ENCODE data around the gene IL1RAPL2. TPM values are rescaled to one million over a fixed set of nuclear protein-coding genes. Genes with fewer than 3 reads are reported as not detected.

IL1RAPL2 gene
- total and polyA plus RNA-seq, 2 donors (not counting 3 experiments of a cell fraction or from before 2014, with no cell fraction given), result not detected

DNA sequence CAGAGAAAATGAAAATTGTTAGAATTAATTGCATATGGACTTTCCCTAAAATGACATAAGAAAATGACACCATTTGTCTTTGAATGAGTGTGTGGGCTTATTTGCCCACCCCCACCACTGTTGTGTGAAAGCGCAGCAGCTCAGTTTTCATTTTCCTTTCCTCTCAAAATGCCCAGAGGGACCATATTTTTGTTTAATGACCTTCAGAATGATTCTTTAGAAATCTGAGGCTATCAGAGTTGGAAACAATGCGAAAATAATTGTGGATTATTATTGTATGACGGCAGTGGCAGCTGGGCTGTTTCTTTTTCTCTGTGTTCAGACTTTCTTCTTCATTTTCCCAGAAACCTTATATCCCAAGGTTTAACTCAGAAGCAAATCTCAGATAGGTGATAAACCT is 699.1 kb downstream of the IL1RAPL2 start:
- Histone ChIP-seq H4K20me1 (replicated peaks; ENCODE audit: control insufficient read depth, extremely low read depth, insufficient read depth, low read length) (no peaks in the 10 kb centered on the region), H3K79me2 (ENCODE audit: control insufficient read depth, insufficient read depth, low read length) (no peaks in the 10 kb centered on the region), H3K4me2 (ENCODE audit: insufficient read depth, low read length) (no peak overlapping the region), H3K9ac (replicated peaks; ENCODE audit: extremely low read depth, insufficient read depth, low read length) (no peak overlapping the region), H3K4me3 (replicated peaks in 1 of 3; ENCODE audit: insufficient read depth in 1 of 3, low read depth in 1 of 3, low read length in 3 of 3) (no peak overlapping the region), H3K9me1 (replicated peaks; ENCODE audit: control insufficient read depth, extremely low read depth, insufficient read depth, low read length) (no peaks in the 10 kb centered on the region), H3K9me3 (replicated peaks; ENCODE audit: control insufficient read depth, insufficient read depth, low read length) (no peaks in the 10 kb centered on the region), H3K36me3 (ENCODE audit: control insufficient read depth in 2 of 2, extremely low read depth in 1 of 2, insufficient read depth in 2 of 2, low read length in 2 of 2) (no peaks in the 10 kb centered on the region), H2AFZ (ENCODE audit: low read depth, low read length) (no peak overlapping the region), H3K4me1 (ENCODE audit: control insufficient read depth, extremely low read depth, insufficient read depth, low read length) (no peaks in the 10 kb centered on the region), H3K27ac (ENCODE audit: insufficient read depth, low read depth, low read length) (no peak overlapping the region), H3K27me3 (ENCODE audit: control insufficient read depth in 2 of 2, insufficient read depth in 2 of 2, low read length in 2 of 2) (no peaks in the 10 kb centered on the region)
- dilution Hi-C loops (cut with MboI; ENCODE audit: extremely low pct_ligation_motif_present, low sequenced_read_pairs) (no loop called here), intact Hi-C loops (cut with micrococcal nuclease) (no loop called here)
- TF ChIP-seq MYC (IDR thresholded peaks at IDR 0.05; ENCODE audit: low read depth, low read length), result no peak
- no peak for TF ChIP-seq EZH2 (IDR thresholded peaks at IDR 0.05; ENCODE audit: borderline replicate concordance, low read depth, low read length, severe bottlenecking)
- TF ChIP-seq POLR2A (IDR thresholded peaks at IDR 0.05; ENCODE audit: low read depth, low read length), result no peak
- TF ChIP-seq, protein P1, sequence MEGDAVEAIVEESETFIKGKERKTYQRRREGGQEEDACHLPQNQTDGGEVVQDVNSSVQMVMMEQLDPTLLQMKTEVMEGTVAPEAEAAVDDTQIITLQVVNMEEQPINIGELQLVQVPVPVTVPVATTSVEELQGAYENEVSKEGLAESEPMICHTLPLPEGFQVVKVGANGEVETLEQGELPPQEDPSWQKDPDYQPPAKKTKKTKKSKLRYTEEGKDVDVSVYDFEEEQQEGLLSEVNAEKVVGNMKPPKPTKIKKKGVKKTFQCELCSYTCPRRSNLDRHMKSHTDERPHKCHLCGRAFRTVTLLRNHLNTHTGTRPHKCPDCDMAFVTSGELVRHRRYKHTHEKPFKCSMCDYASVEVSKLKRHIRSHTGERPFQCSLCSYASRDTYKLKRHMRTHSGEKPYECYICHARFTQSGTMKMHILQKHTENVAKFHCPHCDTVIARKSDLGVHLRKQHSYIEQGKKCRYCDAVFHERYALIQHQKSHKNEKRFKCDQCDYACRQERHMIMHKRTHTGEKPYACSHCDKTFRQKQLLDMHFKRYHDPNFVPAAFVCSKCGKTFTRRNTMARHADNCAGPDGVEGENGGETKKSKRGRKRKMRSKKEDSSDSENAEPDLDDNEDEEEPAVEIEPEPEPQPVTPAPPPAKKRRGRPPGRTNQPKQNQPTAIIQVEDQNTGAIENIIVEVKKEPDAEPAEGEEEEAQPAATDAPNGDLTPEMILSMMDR (IDR thresholded peaks at IDR 0.05; ENCODE audit: extremely low read depth in 1 of 2, insufficient read depth in 1 of 2, low read depth in 1 of 2, low read length in 2 of 2), result no peak
- no peak for TF ChIP-seq GATA2 (IDR thresholded peaks at IDR 0.05; ENCODE audit: insufficient read depth, insufficient read length, low read depth, low read length)
- TF ChIP-seq, protein P2, sequence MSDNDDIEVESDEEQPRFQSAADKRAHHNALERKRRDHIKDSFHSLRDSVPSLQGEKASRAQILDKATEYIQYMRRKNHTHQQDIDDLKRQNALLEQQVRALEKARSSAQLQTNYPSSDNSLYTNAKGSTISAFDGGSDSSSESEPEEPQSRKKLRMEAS (IDR thresholded peaks at IDR 0.05; ENCODE audit: insufficient read depth, insufficient read length), result no peak
- TF ChIP-seq POLR2AphosphoS5 (IDR thresholded peaks at IDR 0.05; ENCODE audit: insufficient read depth, low read depth, low read length), result no peak
- no peak for TF ChIP-seq JUN (IDR thresholded peaks at IDR 0.05; ENCODE audit: borderline replicate concordance, insufficient read depth, insufficient read length, low read depth)
- TF ChIP-seq FOS (IDR thresholded peaks at IDR 0.05; ENCODE audit: borderline replicate concordance, insufficient read depth, low read length), result no peak
- DNase-seq (ENCODE audit: low read depth, low spot score) (no peak), FAIRE-seq (no peak)
- ChIA-PET CTCF (no interaction called here), POLR2A (no interaction called here)
- BruUV-seq (replicated peaks), result no TSS peak
